Middle frontal gyrus (tissue), 1 donor: ENCODE results near the gene AAK1.
"Not testable (repeated sequence)": the region's sequence is repeated elsewhere in the genome, so short reads cannot be mapped to it uniquely, and the experiment has no call there.

Experiments used
- DNase-seq: peaks from one replicate; pipeline ENCODE4 v3.0.0-alpha.2; 2015; ENCODE audit warnings: low spot score; ENCODE audit errors: extremely low spot score

Gene AAK1

GRCh38 chr2:69454976-69455375, 188.6 kb downstream of the AAK1 start:
- DNase-seq: no peak

GRCh38 chr2:69453475-69454129, 189.9 kb downstream of the AAK1 start:
- DNase-seq: no peak

GRCh38 chr2:69452687-69453086, 190.9 kb downstream of the AAK1 start:
- no peak for DNase-seq

GRCh38 chr2:69450735-69451416, 192.7 kb downstream of the AAK1 start:
- no peak for DNase-seq

- no peak for DNase-seq
Observed at GRCh38 chr2:69449906-69450305, 193.6 kb downstream of the AAK1 start.

GRCh38 chr2:69443673-69444072, 199.9 kb downstream of the AAK1 start:
- not testable (repeated sequence) for DNase-seq

- not testable (repeated sequence) for DNase-seq
Observed at GRCh38 chr2:69439499-69439898, 204.0 kb downstream of the AAK1 start.

GRCh38 chr2:69438580-69438979, 205.0 kb downstream of the AAK1 start:
- DNase-seq: no peak

GRCh38 chr2:69437751-69438154, 205.8 kb downstream of the AAK1 start:
- no peak for DNase-seq

- DNase-seq: peak; percentile 86
Observed at GRCh38 chr2:69436938-69437750, 206.4 kb downstream of the AAK1 start, which contains the start of gene NFU1. Gene NFU1 (minus strand): TSS chr2:69437435. CDS start chr2:69437422, 13 bp downstream.

GRCh38 chr2:69436596-69436937, 207.0 kb downstream of the AAK1 start:
- no peak for DNase-seq

- DNase-seq: no peak
Observed at GRCh38 chr2:69434753-69435152, 208.8 kb downstream of the AAK1 start.

- no peak for DNase-seq
Observed at GRCh38 chr2:69429491-69430183, 213.9 kb downstream of the AAK1 start.

- no peak for DNase-seq
Observed at GRCh38 chr2:69428981-69429380, 214.6 kb downstream of the AAK1 start.

- no peak for DNase-seq
Observed at GRCh38 chr2:69424419-69424818, 219.1 kb downstream of the AAK1 start.

- DNase-seq: no peak
Observed at GRCh38 chr2:69422198-69422597, 221.3 kb downstream of the AAK1 start.

- not testable (repeated sequence) for DNase-seq
Observed at GRCh38 chr2:69419111-69419510, 224.4 kb downstream of the AAK1 start.

GRCh38 chr2:69416147-69416546, 227.4 kb downstream of the AAK1 start:
- no peak for DNase-seq
